Measurements from ENCODE around the gene SLC44A1.

- TF ChIP-seq EP300 (IDR thresholded peaks at IDR 0.05; ENCODE audit: low read depth) (no peak), POLR2A (IDR thresholded peaks at IDR 0.05) (no peak), CTCF (IDR thresholded peaks at IDR 0.05) (no peak), POLR2AphosphoS5 (IDR thresholded peaks at IDR 0.05) (no peak)
Observed at GRCh38 chr9:105251133-105251532, 6.7 kb downstream of the SLC44A1 start.
